Loucy (cell line): Measurements from ENCODE around the gene MYLK3.

Experiments
- H2AFZ ChIP-seq: fragments of 200-600 bp; sonication (generic); 2 replicates; pipeline ENCODE4 v1.6.0; 2016; ENCODE audit warnings: antibody characterized with exemption, mild to moderate bottlenecking, low read length, moderate library complexity
- H3F3A ChIP-seq: fragments of 200-600 bp; 2 replicates; pipeline ENCODE4 v1.6.0; 2016; ENCODE audit warnings: antibody characterized with exemption, low read depth, mild to moderate bottlenecking
- H3K27me3 ChIP-seq: fragments of 200-600 bp; sonication (generic); 2 replicates; pipeline ENCODE4 v1.6.1; 2014; ENCODE audit warnings: low read length, mild to moderate bottlenecking; ENCODE audit not compliant: insufficient read depth, poor library complexity, severe bottlenecking
- H3K36me3 ChIP-seq: fragments of 200-600 bp; sonication (generic); 2 replicates; pipeline ENCODE4 v1.6.1; 2016; ENCODE audit warnings: low read length; ENCODE audit not compliant: insufficient read depth
- H3K4me1 ChIP-seq: fragments of 200-600 bp; sonication (generic); 2 replicates; pipeline ENCODE4 v1.5.1; 2014; ENCODE audit warnings: low read length, mild to moderate bottlenecking; ENCODE audit not compliant: insufficient read depth, poor library complexity, severe bottlenecking
- H3K4me2 ChIP-seq: fragments of 200-600 bp; sonication (generic); 2 replicates; pipeline ENCODE4 v1.6.0; 2014; ENCODE audit warnings: antibody characterized with exemption, low read length, low read depth, mild to moderate bottlenecking; ENCODE audit not compliant: poor library complexity, severe bottlenecking
- H3K4me3 ChIP-seq: fragments of 200-600 bp; sonication (generic); 2 replicates; pipeline ENCODE4 v1.5.1; 2014; ENCODE audit warnings: low read length, mild to moderate bottlenecking, mixed read lengths; ENCODE audit not compliant: poor library complexity, severe bottlenecking
- H3K79me2 ChIP-seq: fragments of 200-600 bp; sonication (generic); 2 replicates; pipeline ENCODE4 v1.6.1; 2014; ENCODE audit warnings: low read length; ENCODE audit not compliant: insufficient read depth
- H3K9ac ChIP-seq: fragments of 200-600 bp; sonication (generic); 2 replicates; pipeline ENCODE4 v1.6.0; 2014; ENCODE audit warnings: mild to moderate bottlenecking, low read depth, low read length, moderate library complexity; ENCODE audit not compliant: poor library complexity, severe bottlenecking
- H3K9me2 ChIP-seq: fragments of 200-600 bp; sonication (generic); replicated peaks from 2 replicates; pipeline ENCODE4 v1.6.1; 2016; ENCODE audit warnings: low read depth, low read length, mixed read lengths
- H3K9me3 ChIP-seq: fragments of 200-600 bp; sonication (generic); 2 replicates; pipeline ENCODE4 v1.6.1; 2014; ENCODE audit warnings: mild to moderate bottlenecking, antibody characterized with exemption, low read length, low read depth; ENCODE audit not compliant: insufficient read depth
- H4K20me1 ChIP-seq: fragments of 200-600 bp; sonication (generic); 2 replicates; pipeline ENCODE4 v1.6.0; 2014; ENCODE audit warnings: antibody characterized with exemption, low read length, mild to moderate bottlenecking; ENCODE audit not compliant: insufficient read depth, poor library complexity, severe bottlenecking
- EZH2phosphoT487 ChIP-seq: fragments of 200-600 bp; IDR thresholded peaks from 2 replicates; pipeline ENCODE4 v1.6.1; 2018; ENCODE audit warnings: antibody characterized with exemption, mild to moderate bottlenecking, moderate library complexity, borderline replicate concordance
- TF ChIP-seq, protein P1 (sequence below): fragments of 200-600 bp; sonication (generic); conservative IDR thresholded peaks from 2 replicates; pipeline ENCODE4 v1.5.1; 2014; ENCODE audit warnings: mild to moderate bottlenecking, antibody characterized with exemption, low read length

MYLK3 gene

GRCh38 chr16:46756772-46757171, 8.6 kb upstream of the MYLK3 start:
- H3K4me1 ChIP-seq = no peaks in the 10 kb centered on the region
- H3K79me2 ChIP-seq = no peaks in the 10 kb centered on the region
- no peaks in the 10 kb centered on the region for H3F3A ChIP-seq
- no peak overlapping the region for H2AFZ ChIP-seq
- no peak overlapping the region for H3K4me3 ChIP-seq
- H3K9me2 ChIP-seq = no peaks in the 10 kb centered on the region
- H3K36me3 ChIP-seq = no peaks in the 10 kb centered on the region
- no peaks in the 10 kb centered on the region for H4K20me1 ChIP-seq
- H3K4me2 ChIP-seq = no peak overlapping the region
- TF ChIP-seq, protein P1, sequence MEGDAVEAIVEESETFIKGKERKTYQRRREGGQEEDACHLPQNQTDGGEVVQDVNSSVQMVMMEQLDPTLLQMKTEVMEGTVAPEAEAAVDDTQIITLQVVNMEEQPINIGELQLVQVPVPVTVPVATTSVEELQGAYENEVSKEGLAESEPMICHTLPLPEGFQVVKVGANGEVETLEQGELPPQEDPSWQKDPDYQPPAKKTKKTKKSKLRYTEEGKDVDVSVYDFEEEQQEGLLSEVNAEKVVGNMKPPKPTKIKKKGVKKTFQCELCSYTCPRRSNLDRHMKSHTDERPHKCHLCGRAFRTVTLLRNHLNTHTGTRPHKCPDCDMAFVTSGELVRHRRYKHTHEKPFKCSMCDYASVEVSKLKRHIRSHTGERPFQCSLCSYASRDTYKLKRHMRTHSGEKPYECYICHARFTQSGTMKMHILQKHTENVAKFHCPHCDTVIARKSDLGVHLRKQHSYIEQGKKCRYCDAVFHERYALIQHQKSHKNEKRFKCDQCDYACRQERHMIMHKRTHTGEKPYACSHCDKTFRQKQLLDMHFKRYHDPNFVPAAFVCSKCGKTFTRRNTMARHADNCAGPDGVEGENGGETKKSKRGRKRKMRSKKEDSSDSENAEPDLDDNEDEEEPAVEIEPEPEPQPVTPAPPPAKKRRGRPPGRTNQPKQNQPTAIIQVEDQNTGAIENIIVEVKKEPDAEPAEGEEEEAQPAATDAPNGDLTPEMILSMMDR = no peak
- TF ChIP-seq EZH2phosphoT487 = no peak
- H3K9ac ChIP-seq = no peak overlapping the region
- no peaks in the 10 kb centered on the region for H3K9me3 ChIP-seq
- H3K27me3 ChIP-seq = no peaks in the 10 kb centered on the region

GRCh38 chr16:46753015-46753414, 4.9 kb upstream of the MYLK3 start:
- Histone ChIP-seq H4K20me1 (no peaks in the 10 kb centered on the region), H3K36me3 (no peaks in the 10 kb centered on the region), H3K4me2 (no peak overlapping the region), H3K9ac (no peak overlapping the region), H3K9me3 (no peaks in the 10 kb centered on the region), H3K4me1 (peaks cover 5% of the 10 kb centered on the region), H3K27me3 (no peaks in the 10 kb centered on the region), H2AFZ (no peak overlapping the region), H3K4me3 (no peak overlapping the region), H3F3A (no peaks in the 10 kb centered on the region), H3K9me2 (no peaks in the 10 kb centered on the region), H3K79me2 (no peaks in the 10 kb centered on the region)
- TF ChIP-seq, protein P1 = no peak
- TF ChIP-seq EZH2phosphoT487 = no peak

- H3K9me3 ChIP-seq = no peaks in the 10 kb centered on the region
- H3K9ac ChIP-seq = no peak overlapping the region
- H4K20me1 ChIP-seq = no peaks in the 10 kb centered on the region
- no peaks in the 10 kb centered on the region for H3K9me2 ChIP-seq
- no peaks in the 10 kb centered on the region for H3K27me3 ChIP-seq
- H2AFZ ChIP-seq = no peak overlapping the region
- H3F3A ChIP-seq = no peaks in the 10 kb centered on the region
- no peaks in the 10 kb centered on the region for H3K36me3 ChIP-seq
- no peak for TF ChIP-seq EZH2phosphoT487
- TF ChIP-seq, protein P1 = no peak
- H3K4me3 ChIP-seq = no peak overlapping the region
- no peak overlapping the region for H3K4me2 ChIP-seq
- H3K4me1 ChIP-seq = peaks cover 5% of the 10 kb centered on the region
- no peaks in the 10 kb centered on the region for H3K79me2 ChIP-seq
These were observed 3.2 kb upstream of the MYLK3 start for GRCh38 chr16:46751381-46751780.
